HG02973 (cell line): Measurements from ENCODE around the gene NUBPL.
"Not testable (repeated sequence)": the region's sequence is repeated elsewhere in the genome, so short reads cannot be mapped to it uniquely, and the experiment has no call there.

ENCODE experiments used
- ATAC-seq: cut with Tn5 transposase; IDR thresholded peaks from one replicate; pipeline ENCODE4 v1.9.1; 2021; ENCODE audit warnings: moderate library complexity; ENCODE audit not compliant: unreplicated experiment

NUBPL gene

DNA sequence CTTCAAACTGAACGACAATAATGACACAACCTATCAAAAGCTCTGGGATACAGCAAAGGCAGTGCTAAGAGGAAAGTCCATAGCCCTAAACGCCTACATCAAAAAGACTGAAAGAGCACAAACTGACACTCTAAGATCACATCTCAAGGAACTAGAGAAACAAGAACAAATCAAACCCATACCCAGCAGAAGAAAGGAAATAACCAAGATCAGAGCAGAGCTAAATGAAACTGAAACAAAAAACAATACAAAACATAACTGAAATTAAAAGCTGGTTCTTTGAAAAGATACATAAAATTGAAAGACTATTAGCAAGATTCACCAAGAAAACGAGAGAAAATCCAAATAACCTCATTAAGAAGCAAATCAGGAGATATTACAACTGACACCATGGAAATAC, 306.9 kb downstream of the NUBPL start:
- not testable (repeated sequence) for ATAC-seq

DNA sequence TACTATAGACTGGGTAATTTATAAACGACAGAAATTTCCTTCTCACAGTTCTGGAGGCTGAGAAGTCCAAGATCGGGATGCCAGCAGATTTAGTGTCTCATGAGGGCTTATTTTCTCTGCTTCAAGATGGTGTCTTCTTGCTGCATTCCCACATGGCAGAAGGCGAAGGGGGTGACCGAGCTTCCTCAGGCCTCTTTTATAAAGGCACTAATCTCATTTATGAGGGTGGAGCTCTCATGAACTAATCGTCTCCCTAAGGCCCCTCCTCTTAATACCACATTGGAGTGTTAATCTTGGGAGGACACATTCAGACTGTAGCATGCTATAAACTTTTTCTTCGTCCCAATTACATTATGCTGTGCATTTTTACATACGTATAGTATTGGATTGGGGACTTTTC, 315.5 kb downstream of the NUBPL start:
- no peak for ATAC-seq

DNA sequence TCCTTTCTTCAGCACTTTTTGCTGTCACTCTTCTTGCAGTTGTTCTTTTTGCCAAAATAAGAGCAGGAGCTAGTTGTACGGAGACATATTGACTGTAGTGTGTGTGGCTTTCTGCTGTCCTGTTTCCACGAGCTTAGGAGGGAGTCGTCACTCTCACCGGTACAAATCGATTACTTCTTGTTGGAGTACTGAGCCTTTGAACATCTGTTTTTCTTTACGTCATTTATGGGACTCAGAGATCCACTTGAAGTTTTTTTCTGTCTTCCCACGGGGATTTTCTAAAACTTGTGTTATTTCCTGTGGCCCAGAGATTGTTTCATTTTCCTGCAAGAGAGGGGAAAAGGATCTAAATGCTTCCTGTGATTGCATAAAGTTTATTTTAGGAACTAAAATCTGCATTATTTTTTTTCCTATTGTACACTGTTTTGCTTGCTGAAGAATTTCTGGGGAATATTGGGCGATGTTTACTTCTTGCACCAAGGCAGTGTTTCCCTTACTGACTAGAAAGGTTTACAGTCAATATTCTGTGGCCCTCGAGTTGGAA, 316.1 kb downstream of the NUBPL start:
- ATAC-seq = no peak

DNA sequence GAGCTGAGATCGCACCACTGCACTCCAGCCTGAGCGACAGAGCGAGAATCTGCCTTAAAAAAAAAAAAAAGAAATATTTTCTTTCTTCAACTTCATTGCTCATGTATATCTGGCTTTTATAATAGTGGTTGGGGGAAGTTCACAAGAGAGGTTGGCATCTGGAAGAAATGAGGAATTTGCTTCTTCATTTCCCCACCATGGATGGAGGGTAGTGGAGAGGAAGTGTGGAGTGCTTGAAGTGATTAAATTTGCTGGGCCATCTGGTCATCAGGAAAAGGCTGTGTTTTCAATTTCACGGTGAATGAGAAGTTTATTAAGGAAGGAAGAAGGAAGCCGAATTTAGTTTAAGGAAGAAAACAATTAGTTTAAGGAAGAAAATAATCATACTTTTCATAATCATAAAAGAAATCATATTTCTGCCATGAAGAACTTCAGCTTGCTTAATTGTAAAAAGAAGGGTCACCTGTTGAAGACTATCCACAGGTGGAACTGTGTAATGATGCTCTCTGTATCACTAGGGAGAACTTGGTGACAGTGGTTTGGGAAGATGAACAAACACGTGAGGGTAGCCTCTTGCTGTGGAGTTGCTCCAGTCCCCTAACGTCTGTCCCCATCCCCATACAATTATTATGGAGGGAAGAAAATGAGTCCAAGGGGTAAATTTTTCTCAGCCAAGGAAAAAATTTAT, 318.6 kb downstream of the NUBPL start:
- no peak for ATAC-seq

DNA sequence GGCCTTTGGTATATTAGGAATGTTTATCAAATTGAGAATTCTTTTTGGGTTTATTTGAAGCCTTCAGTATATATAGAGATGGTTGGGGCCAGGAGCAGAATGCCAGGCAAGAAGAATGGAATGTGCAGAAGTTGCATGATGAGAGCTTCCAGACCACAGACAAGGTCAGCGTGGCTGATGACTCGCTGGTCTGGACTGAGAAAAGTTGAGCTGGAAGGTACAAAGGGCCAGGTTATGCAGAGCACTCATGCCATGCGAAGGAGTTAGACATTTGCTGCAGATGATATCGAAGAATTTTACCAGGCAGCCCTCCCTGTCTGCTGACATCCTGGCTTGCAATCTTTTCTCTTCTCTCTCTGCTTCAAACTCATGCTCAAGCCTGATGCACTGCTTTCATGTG, 319.7 kb downstream of the NUBPL start:
- ATAC-seq = no peak

DNA sequence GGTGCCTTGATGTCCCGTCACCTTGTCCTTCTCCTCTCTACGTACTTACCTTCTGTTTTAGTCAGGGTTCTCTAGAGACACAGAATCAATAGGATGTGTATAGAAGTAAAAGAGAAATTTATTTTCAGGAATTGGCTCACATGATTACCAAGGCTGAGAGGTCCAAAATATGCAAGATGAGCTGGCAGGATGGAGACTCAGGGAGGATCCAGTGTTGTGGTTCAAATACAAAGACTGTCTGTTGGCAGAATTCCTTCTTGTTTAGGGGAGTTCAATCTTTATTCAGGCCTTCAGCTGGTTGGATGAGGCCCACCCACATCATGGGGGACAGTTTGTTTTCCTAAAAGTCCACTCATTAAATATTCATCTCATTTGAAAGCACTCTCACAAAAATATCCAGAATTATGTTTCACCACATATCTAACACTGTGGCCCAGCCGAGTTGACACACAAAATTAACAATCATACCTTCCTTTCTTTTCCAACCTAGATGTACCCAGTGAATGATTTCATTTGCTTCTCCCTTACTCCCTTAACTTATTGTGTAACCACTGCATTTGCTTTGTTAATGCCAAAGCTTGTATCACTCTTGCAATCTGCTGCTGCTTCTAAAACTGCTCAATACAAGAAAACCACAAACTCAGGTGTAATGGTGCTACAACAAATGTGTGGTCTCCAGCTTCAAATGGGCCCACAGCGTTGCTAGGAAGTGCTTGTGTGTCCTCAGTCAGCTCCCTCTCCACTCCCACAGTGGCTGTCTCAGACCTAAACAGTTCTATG, 320.5 kb downstream of the NUBPL start:
- ATAC-seq = no peak

DNA sequence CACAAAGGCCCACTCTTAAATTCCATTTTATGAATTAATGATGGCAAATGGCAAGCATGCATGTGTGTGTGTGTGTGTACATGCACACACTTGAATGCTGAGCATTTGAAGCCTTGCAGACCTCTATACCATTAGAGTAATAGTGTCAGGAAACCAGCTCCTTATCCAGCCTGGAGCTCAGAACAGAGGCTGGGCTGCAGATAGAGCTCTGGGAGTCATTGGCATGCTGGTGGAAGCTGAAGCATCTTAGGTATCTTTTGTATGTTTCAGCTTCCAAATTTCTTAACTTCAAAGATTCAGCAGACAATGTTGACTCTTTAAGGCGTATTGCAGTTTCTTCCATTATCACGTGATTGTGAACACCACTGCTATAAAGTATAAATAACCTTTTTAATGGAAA, 323.0 kb downstream of the NUBPL start:
- ATAC-seq = no peak

DNA sequence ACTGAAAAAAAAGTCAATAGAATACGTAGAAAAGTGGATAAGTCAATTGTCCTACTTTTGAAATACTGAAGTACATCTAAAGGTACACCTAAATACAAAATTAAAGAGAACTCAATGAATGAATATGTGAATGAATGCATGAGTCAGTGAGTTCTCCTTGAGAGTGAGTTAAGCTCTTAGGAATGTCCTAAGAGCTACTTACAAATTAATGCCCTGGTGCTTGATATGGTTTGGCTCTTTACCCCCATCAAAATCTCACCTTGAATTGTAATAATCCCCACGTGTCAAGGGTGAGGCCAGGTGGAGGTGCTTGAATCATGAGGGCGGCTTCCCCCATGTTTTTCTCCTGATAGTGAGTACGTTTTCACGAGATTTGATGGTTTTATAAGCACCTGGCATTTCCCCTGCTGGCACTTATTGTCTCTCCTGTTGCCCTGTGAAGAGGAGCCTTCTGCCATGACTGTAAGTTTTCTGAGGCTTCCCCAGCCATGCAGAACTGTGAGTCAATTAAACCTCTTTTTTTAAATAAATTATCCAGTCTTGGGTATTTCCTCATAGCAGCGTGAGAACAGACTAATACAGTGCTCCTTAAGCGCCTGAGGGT, 323.7 kb downstream of the NUBPL start:
- no peak for ATAC-seq

DNA sequence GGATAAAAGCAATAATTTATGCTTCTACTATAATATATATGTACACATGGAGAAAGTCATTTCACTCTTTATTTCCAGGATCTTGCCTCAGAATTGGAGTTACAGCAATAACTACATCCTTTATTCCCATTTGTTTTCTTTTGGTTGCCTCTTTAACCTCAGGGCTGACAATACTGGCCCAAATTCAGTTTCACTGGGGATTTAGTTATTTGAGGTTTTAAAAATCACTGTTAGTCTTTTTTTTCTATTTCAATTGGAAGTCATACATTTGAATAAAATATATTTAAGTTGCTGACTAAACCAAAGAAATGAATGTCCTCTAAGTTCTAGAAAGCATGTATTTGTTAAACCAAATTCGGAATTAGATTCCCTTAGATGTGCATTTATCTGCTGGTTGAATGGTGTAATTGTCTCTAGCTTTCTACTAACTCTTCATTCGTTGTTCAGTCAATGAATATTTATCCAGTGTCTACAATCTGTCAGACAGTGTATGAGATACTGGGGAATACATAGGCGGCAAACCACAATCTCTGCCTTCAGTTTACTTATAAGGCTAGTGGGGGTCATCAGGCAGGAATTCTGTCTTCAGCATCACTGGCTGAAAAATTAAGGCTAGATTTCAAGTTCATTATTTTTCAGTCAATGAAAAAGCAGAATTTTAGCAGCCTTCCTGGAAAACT, 325.1 kb downstream of the NUBPL start:
- no peak for ATAC-seq

DNA sequence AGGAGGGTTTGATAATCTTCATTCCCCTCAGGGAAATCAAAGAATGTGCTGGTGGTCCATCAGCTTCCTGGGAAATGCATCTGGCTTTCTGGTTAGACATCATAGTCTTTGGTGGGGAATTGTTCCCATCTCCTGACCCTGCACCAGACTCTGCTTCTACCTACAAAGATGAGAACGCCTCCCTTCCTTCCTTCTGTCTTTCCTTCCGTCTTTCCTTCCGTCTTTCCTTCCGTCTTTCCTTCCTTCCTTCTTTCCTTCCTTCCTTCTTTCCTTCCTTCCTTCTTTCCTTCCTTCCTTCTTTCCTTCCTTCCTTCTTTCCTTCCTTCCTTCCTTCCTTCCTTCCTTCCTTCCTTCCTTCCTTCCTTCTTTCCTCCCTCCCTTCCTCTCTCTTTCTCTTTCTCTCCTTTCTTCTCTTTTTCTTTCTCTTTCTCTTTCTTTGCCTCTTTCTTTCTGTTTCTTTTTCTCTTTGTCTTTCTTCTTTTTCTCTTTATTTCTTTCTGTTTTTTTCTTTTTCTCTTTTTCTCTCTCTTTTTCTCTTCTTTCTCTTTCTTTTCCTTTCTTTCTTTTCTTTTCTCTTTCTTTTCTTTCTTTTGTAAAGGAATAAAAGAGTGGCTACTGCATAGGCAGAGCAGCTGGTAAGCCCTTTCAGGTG, 326.9 kb downstream of the NUBPL start:
- ATAC-seq = no peak

DNA sequence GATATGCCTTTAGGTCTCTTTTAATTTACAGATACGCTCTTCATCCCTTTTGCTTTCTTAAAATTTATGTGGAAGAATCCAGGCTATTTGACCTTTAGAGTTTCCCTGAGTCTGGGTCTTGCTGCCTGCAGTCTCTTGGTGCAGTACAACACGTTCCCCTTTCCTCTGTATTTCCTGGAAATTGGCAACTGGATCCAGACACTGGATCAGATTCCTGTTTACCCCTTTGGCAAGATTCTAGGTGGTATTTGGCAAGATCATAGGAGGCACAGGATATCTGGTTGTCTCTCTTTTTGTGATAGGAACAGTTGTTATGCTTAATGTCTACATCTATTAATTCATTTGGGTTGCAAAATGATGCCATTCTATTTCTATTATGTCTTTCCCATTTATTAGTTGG, 328.1 kb downstream of the NUBPL start:
- no peak for ATAC-seq

DNA sequence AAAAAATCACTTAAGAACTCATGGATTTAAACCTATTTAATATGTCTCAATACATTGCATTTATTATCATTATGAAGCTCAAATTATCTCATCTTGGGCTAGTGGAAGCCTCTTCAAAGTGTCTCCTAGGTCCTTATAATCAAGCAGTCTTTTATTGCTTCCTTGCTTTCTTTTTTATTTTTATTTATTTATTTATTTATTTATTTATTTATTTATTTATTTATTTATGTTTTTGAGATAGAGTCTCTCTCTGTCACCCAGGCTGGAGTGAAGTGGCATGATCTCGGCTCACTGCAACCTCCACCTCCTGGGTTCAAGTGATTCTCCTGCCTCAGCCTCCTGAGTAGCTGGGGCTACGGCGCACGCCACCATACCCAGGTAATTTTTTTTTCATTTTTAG, 329.0 kb downstream of the NUBPL start:
- not testable (repeated sequence) for ATAC-seq

DNA sequence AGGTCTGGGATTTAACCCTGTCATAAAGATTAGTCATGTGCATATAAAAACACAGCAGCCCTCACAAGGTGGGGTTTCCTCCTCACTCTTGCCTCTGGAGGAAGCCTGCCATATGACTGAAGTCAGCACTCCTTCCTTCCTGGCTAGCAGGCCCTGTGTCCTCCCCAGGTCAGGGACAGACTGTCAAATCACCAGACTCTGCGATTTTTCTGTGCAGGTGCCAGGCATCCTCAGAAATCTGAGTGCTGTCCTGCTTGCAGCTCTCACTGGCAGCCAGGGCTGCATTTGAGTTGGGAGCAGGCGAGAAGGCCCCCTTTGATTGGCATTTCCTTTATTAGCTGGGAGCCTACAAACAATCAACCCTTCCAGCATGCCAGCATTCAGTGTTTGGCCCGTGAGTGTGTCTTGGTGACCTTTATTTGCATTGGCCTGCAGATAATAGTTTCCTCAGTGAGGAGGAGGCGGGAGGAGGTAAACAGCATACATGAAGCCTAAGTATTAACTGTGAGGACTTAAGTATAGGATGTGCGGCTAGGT, 332.1 kb downstream of the NUBPL start:
- ATAC-seq = no peak

DNA sequence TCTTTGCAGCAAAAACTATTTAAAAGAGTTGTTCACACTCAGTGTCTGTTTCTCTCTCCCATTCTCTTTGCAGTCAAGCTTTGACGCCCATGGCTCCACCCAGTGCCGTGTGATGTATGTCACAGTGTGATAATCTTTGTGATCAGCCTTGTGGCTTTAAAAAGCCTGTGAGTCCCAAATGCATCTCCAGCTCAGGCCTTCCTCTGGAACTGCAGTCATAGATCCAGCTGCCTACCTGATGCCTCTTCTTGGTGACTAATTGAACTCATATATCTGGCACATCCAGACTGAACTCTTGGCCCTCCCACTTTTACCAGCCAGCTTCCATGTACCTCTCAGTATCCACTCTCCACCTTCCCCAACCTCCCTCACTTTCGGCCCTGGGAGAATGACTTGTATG, 333.1 kb downstream of the NUBPL start:
- ATAC-seq = no peak

DNA sequence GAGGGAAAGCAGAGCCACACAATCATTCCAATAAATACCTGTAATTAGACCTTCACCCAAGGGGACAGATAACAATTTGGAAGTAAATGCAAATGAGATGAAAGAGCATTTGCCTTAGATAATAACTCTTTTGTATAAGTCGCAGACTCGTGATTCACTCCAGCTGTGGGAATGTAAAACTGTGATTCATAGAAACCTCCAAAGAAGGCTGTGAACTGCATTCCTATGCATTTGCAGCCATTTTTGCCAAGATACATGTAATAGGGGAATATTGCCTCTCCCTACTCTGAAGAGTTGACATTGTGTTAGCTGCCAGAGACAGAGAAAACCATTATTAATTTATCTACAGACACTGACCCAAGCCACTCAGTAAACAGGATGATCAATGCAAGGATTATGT, 334.0 kb downstream of the NUBPL start:
- no peak for ATAC-seq

DNA sequence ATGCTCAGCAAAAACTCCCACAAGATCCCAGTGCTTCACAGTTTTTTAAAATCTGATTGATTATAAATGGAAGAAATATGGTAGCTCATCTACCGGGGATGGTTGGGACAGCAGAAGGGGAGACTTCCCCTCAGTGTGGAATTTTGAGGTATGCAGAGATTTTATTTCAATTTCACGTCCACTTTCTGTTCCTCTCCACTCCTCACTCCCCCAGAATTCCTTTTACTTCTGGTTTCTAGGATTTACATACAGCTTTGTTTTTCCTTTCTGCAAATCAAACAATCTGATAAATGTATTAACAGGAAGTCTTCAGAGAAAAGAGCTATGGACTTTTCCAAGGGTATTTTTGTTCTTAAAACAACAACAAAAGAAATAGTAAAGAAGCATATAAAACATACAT, 334.4 kb downstream of the NUBPL start:
- no peak for ATAC-seq

DNA sequence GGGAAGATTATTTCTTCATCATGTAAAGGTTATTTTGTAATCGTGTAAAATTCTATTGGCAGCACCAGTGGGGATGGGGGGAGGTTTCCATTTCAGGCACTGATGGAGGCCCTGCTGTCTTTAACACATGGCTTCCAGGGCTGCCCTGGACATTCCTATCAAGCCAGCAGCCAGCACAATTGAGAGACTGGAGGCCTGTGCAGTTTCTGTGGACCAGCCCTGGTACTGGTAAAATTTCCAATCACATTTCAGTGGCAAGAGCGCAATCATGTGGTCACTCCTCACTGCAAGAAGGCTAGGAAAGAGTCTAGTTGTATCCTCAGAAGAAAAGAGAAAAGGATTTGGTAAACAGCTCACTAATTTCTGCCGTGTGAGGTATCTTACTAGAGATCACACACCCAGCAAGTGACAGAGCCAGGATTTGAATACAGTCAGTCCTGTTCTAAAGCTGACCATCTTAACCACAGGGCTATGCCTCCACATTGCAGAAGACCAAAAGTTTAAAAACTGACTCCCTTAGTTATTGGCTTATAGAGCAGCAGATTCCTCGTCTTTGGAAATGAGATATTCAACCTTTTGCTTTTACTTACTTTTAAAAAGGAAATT, 336.5 kb downstream of the NUBPL start:
- ATAC-seq = no peak

DNA sequence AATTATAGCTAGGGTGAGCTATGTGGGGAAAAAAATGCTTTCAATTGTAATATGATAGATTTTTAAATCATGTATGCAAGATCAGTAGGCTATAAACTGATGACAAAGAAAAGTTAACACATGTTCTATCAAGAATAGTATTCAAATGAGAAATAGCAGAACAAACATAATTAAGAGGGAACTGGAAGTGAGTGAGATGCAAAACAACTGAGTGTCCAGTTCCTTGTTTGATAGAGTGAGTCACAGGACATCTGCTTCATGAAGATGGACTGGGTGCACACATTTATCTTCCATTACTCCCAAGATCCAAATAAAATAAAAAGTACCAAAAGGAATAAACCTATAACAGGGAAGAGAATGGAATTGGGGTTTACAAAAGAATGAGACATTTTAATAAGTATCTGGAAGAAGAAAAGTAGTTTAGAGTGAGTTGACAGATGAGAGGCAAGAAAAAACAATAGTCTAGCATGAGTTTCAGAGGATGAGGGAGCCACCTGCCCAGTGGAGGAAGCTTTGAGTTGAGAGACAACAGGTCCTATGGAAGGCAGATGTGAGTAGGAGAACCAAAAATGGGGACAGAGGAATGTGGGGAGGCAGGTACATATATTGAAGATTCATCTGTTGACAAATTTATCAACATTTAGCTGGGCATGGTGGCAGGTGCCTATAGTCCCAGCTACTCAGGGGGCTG, 337.8 kb downstream of the NUBPL start:
- no peak for ATAC-seq

DNA sequence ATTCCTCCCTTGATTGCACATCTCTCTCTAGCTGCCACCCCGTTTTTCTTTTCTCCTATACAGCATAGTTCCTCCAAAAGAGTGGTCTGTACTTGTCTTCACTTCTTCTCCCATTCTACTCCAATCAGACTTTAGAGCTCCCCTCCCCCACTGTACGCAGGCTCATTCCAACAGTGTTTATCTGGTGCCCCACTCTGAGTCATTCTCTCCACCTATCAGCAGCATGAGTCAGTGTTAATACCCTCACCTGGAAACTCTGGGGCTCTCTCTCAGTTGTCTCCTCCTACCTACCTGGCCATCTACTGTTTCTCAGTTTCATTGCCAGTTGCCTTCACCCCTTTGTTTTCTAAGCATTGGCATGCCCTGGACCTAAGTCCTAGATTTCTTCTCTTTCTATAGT, 340.8 kb downstream of the NUBPL start:
- ATAC-seq = no peak
